ENCODE measurements around the gene LTA. TPM values are rescaled to one million over a fixed set of nuclear protein-coding genes. Genes with fewer than 3 reads are reported as not detected.

LTA gene
- polyA plus RNA-seq, 3 donors: 0.26 to 0.28 TPM; not detected in 1

GRCh38 chr6:31531771-31532643, 40.1 kb upstream of the LTA start:
- Mint-ChIP-seq H3K4me1 (peaks cover 3% of the 10 kb centered on the region), H3K27me3 (ENCODE audit: low read depth in 3 of 3) (peaks cover 0 to 2% (median 0%) of the 10 kb centered on the region in 3 donors), H3K9me3 (no peaks in the 10 kb centered on the region), H3K27ac (peak overlapping the region in 1 of 7 donors; percentile 67), H3K4me3 (no peak overlapping the region), H3K36me3 (peaks cover 70 to 79% of the 10 kb centered on the region in 2 donors)
- H4K20me1 ChIP-seq (ENCODE audit: insufficient read depth, low read length): peaks cover 90% of the 10 kb centered on the region
- H3K9ac ChIP-seq (ENCODE audit: insufficient read depth, low read length, poor library complexity, severe bottlenecking): no peak overlapping the region
- no peaks in the 10 kb centered on the region for H3K27me3 ChIP-seq (ENCODE audit: control insufficient read depth in 2 of 2, insufficient read depth in 2 of 2, low read length in 2 of 2)
- no peaks in the 10 kb centered on the region for H3K9me3 ChIP-seq (replicated peaks in 1 of 2; ENCODE audit: control insufficient read depth in 1 of 2, insufficient read depth in 1 of 2, low read length in 2 of 2)
- H3K4me3 ChIP-seq (replicated peaks in 1 of 3; ENCODE audit: low read depth in 2 of 3, low read length in 3 of 3): no peak overlapping the region
- H3K4me2 ChIP-seq (replicated peaks; ENCODE audit: extremely low read depth, low read length, poor library complexity, severe bottlenecking): no peak overlapping the region
- 92% methylated on average over 5 of the region's 9 CpGs for WGBS (ENCODE audit: insufficient coverage)
- H3K27ac ChIP-seq (ENCODE audit: low read depth in 1 of 2, low read length in 2 of 2): no peak overlapping the region
- H3K79me2 ChIP-seq (ENCODE audit: insufficient read depth, low read length): peaks cover 51% of the 10 kb centered on the region
- no peaks in the 10 kb centered on the region for H3K4me1 ChIP-seq (ENCODE audit: control insufficient read depth in 1 of 2, insufficient read depth in 2 of 2, low read length in 2 of 2)
- TF ChIP-seq CTCF (IDR thresholded peaks at IDR 0.05): no peak
- H2AFZ ChIP-seq (ENCODE audit: insufficient read depth, low read depth, low read length, poor library complexity, severe bottlenecking): no peak overlapping the region
- DNase-seq: no peak
- intact Hi-C loops (cut with micrococcal nuclease): no loop called here
- H3K36me3 ChIP-seq (replicated peaks in 1 of 2; ENCODE audit: control insufficient read depth in 1 of 2, insufficient read depth in 2 of 2, low read length in 2 of 2): peaks cover 75 to 78% of the 10 kb centered on the region in 2 donors

GRCh38 chr6:31532644-31533454, 39.2 kb upstream of the LTA start:
- Mint-ChIP-seq H3K36me3 (peaks cover 75 to 87% of the 10 kb centered on the region in 2 donors), H3K9me3 (no peaks in the 10 kb centered on the region), H3K4me3 (no peak overlapping the region), H3K27ac (peak overlapping the region in 2 of 7 donors; percentile 65 to 67), H3K27me3 (ENCODE audit: low read depth in 3 of 3) (peaks cover 0 to under 1% (median 0%) of the 10 kb centered on the region in 3 donors), H3K4me1 (peaks cover 3% of the 10 kb centered on the region)
- H3K36me3 ChIP-seq (replicated peaks in 1 of 2; ENCODE audit: control insufficient read depth in 1 of 2, insufficient read depth in 2 of 2, low read length in 2 of 2): peaks cover 83 to 87% of the 10 kb centered on the region in 2 donors
- no peak overlapping the region for H3K27ac ChIP-seq (ENCODE audit: low read depth in 1 of 2, low read length in 2 of 2)
- no peak overlapping the region for H2AFZ ChIP-seq (ENCODE audit: insufficient read depth, low read depth, low read length, poor library complexity, severe bottlenecking)
- TF ChIP-seq CTCF (IDR thresholded peaks at IDR 0.05): no peak
- H4K20me1 ChIP-seq (ENCODE audit: insufficient read depth, low read length): peaks cover 98% of the 10 kb centered on the region
- WGBS (ENCODE audit: insufficient coverage): 100% methylated on average over 2 of the region's 9 CpGs
- H3K9ac ChIP-seq (ENCODE audit: insufficient read depth, low read length, poor library complexity, severe bottlenecking): no peak overlapping the region
- H3K4me3 ChIP-seq (replicated peaks in 1 of 3; ENCODE audit: low read depth in 2 of 3, low read length in 3 of 3): no peak overlapping the region
- peaks cover 59% of the 10 kb centered on the region for H3K79me2 ChIP-seq (ENCODE audit: insufficient read depth, low read length)
- intact Hi-C loops (cut with micrococcal nuclease): no loop called here
- DNase-seq: no peak
- no peaks in the 10 kb centered on the region for H3K4me1 ChIP-seq (ENCODE audit: control insufficient read depth in 1 of 2, insufficient read depth in 2 of 2, low read length in 2 of 2)
- no peaks in the 10 kb centered on the region for H3K27me3 ChIP-seq (ENCODE audit: control insufficient read depth in 2 of 2, insufficient read depth in 2 of 2, low read length in 2 of 2)
- no peak overlapping the region for H3K4me2 ChIP-seq (replicated peaks; ENCODE audit: extremely low read depth, low read length, poor library complexity, severe bottlenecking)
- no peaks in the 10 kb centered on the region for H3K9me3 ChIP-seq (replicated peaks in 1 of 2; ENCODE audit: control insufficient read depth in 1 of 2, insufficient read depth in 1 of 2, low read length in 2 of 2)
